GM18511 (cell line): Measurements from ENCODE around the gene MRTO4.
"Not testable (repeated sequence)": the region's sequence is repeated elsewhere in the genome, so short reads cannot be mapped to it uniquely, and the experiment has no call there.

ENCODE experiments used
- ATAC-seq: cut with Tn5 transposase; IDR thresholded peaks from one replicate; pipeline ENCODE4 v1.9.1; 2021; ENCODE audit warnings: mild to moderate bottlenecking, moderate library complexity; ENCODE audit not compliant: unreplicated experiment

MRTO4 gene

DNA sequence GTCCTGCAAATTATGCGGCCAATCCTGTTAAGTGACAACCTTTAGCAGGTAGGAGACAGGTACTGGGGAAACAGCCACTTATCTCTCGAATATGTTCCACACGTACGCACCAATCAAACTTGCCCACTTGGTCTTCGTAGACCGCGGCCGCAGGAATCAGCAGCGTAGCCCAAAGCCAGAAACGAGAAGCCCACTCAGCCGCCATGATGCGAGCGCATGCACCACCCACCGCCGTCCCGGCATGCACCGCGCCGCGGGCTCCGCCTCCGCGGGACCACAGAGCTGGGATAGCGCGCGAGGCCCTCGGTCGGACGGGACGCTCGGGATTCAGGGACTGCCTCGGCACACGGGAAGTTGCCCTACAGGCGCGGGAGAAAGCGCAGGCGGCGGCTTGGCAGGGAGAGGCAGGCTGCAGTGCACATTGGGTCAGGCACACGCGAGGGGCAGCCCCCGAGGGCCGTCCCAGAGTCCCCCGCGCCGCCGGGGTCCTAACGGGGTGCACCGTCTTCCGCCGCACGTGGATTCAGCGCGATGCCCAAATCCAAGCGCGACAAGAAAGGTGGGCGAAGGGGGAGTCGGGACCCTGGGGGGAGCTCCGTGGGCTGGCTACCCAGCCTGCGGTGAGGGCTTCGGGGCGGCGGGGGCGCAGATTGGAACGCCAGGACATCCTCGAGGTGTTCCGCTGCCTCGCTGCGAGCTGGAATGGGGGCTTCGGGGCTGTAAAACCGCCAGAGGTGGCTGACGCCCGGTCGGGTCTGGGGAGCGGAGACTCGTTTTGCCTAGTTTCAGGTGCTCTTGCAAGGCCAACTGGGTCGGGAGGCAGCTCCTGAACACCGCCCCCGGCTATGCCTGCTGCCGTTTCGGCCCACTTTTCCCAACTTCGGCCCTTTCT is at the start of gene MRTO4, which contains the start of gene EMC1:
Gene MRTO4, plus strand, starts transcription at position 501 of the 892 bp plus-strand sequence. Its CDS starts 31 bp downstream, at position 532.
Gene EMC1, minus strand, starts transcription at position 220 of the 892 bp plus-strand sequence. Its CDS starts 15 bp downstream, at position 205.
- peak; percentile 84 for ATAC-seq

DNA sequence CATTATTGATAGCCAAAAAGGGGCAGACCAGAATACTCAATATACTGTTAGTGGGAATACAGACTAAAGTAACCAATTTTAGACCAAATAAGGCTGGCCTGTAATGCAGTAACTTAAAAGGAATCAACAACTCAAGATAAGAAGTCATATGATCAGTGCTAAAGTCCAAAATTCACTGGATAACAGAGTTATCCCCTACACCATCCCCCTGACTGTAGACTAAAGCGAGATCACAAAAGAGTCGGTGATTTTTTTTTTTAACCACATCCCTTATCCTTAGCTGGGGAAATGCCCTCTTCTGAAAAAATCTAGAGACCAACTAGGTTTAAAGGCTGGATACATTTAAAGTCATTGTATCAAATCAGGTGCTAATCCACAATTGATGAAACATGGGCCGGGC is 49.2 kb upstream of the MRTO4 start:
- no peak for ATAC-seq

DNA sequence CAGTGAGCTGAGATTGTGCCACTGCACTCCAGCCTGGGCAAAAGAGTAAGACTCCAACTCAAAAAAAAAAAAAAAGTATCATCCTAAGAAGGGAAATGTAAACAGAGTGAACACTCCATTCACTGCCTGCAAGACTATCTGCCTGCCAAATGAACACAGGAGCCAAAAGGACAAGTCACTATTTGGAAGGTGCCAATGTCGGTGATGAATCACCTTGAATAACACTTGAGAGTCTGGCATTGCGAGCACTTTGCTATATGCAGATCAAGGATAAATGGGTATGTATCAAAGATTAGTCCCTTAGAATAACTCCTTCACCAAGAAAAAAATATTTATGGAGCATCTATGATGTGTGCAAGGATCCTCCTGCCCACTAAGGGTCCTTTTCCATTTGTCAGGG is 48.2 kb upstream of the MRTO4 start:
- no peak for ATAC-seq

DNA sequence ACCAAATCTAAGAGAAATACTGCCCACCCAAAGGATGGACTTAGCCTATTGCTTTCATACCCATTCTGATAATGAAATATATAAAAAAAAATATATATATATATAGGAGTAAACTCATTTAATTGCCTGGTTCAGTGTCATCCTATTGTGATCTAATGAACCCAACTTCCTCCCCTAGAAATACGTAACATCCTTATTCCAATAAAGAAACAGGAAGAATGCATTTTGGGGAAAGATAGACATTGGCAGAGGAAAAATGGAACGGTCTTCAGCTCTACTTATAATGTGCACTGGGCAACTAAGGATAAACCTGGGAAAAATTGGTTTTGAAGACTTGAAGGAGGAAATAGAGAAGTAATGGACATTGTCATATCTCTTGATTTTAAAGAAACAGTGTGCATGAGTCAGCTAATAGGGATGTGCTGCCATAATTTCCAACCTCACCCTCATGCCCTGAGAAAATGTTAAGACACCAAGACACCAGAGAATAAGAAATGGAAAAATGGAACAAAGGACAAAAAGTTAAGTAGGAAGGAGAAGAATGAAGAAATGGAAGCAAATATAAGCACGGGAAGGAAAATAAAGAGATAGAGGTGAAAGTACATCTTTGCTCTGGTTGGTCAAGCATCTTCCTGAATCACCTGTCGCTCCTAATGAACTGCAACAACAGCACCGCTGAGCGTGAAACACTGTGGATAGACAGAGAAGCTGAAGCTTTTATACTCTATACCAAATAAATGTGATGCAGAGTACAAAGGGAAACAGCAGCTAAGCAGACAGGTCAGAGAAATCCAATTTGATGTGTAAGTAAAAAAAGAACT is 46.9 kb upstream of the MRTO4 start:
- ATAC-seq = no peak

DNA sequence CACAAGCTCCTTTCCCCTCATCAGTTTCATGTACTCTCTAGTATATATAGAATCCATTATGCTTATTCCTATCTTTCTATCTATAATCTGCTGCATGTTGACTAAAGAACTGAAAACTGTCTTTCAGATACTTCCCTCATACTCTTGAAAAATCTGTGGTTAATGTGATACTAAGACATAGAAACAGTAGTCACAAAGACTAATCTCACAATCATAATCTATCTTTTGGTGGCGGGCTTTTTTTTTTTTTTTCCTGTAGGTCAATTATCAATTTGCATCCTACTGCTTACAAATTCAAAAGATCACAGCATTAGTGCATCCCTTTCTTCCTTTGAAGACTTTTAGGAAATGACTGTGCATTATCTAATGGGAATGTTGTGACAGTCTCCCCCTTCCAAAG is 46.2 kb upstream of the MRTO4 start:
- no peak for ATAC-seq

DNA sequence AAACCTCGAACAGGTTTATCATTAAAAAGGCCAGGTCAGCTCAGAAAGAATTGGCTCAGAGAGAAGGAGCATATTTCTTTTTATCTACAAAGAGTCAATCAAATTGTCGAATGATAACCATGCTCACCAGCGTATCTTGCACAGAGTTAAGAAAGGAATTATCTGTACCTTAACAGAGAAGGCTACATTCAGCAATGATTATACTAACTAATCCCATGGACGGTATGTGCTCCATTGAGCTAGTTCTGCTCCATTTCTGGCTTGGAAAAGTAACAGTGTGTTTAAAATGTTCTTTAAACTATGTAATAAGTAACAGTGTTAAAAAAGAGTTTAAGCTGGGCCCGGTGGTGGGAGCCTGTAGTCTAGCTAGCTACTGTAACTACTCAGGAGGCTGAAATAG is 45.8 kb upstream of the MRTO4 start:
- ATAC-seq = no peak

DNA sequence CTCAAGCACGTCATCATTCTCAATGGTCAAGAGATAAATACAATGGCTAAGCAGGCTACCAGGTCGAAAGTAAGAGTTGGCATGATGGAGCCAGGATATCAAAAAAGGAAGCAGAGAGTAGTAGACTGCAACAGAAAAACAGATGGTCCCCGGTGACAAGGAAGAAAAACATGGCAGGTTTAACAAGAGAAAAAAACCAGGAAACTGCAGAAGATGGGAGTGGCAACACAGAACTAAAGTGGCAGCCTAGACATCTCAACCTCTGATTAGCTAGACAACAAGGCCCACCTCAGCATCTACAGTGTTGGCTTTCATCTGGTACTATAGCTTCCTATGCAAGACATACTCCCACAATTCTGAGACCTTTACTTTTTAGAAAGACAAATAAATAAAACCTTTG is 44.7 kb upstream of the MRTO4 start:
- ATAC-seq = no peak

DNA sequence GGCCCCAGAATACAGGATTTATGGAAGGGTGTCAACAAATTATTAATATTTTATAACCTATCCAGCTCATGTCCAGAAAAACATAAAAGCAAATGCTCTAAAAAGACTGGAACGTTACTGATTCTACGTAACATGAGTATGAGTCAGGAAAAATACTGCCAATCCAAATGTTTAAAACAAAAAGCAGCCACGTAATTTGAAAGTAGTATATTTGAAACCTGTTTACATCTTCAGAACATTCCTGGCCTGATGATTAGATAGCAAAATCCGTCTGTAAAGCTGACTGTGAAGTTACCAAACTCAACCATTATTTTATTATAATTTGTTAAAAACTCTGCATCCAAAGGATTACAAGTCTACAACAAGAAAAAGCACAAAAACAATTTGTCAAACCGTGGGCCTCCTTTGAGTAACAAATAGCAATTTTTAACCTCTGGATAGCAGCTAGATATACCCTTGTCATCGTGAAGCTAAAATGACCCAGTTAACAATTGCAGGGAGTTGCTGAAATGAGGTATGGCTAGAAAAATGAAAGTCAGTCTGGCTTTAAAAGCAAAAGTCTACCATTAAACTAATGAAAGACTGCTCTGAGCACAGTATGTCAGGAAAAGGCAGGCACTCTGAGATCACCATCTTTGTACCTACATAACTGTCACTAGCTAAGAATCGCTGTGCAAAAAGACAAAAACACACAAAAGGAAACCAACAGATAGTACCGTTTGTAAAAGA is 42.7 kb upstream of the MRTO4 start:
- ATAC-seq = no peak

DNA sequence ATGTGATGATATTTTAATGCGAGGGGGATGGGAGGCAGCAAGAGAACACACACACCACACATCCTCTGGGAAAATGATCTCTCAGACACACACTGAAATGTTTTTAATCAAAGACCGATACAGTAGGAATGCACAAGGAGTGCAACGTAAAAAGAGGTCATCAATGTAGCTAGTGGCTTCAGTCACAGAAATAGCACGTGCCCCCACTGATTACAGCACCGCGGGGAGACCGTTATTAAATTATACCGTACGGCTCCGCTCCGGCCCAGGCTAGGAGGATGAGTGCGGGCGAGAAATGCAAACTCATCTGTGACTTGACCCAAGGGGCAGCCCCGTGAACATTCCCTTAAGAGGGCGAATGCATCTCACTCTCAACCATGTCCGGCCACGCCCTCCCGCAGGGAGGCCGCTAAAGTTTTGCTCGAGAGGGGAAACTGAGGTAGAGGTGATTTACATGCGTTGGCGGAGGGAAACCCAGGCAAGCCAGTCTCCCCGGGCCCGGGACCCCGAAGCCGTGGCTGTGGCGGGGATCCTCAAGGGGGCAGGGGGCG is 42.1 kb upstream of the MRTO4 start:
- ATAC-seq = peak; percentile 50

DNA sequence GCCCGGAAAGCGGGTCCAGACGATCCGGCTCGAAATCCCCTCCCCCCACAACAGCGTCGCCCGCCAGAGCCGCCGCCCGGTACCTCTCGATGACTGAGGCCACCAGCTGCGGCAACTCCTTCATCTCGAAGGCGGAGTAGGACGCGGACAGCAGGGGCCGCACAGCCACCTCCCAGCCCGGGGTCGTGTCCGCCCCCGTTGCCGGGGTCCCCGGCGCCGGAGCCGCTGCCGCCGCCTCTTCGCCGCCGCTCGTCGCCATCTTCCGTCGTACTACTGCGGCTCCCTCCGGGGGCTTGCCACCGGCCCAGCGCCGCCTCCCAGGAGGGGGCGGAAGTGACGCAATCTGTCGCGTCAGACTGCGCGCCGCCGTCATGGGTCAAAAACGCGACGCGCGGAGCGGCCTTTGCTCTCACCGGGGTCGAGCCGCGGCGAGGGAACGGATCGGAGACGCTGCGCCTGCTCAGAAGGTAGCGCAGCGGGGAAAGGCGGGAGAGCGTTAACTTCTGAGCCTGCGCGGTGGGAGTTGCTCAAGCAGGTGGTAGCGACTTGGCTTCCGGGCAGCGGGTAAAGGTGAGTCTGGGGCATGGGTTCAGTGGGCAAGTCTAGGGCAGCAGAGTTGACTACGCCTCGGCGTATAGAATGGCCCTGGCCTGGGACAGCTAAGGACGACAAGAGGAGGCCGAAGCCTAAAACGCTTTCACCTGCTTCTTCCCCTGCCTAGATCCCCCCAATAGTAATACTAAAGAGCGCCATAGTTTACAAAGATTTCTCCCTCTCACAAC is 41.4 kb upstream of the MRTO4 start, which contains the start of gene UBR4:
Gene UBR4, minus strand, starts transcription at position 277 of the 782 bp plus-strand sequence. Its CDS starts 18 bp downstream, at position 259.
- peak; percentile 89 for ATAC-seq

DNA sequence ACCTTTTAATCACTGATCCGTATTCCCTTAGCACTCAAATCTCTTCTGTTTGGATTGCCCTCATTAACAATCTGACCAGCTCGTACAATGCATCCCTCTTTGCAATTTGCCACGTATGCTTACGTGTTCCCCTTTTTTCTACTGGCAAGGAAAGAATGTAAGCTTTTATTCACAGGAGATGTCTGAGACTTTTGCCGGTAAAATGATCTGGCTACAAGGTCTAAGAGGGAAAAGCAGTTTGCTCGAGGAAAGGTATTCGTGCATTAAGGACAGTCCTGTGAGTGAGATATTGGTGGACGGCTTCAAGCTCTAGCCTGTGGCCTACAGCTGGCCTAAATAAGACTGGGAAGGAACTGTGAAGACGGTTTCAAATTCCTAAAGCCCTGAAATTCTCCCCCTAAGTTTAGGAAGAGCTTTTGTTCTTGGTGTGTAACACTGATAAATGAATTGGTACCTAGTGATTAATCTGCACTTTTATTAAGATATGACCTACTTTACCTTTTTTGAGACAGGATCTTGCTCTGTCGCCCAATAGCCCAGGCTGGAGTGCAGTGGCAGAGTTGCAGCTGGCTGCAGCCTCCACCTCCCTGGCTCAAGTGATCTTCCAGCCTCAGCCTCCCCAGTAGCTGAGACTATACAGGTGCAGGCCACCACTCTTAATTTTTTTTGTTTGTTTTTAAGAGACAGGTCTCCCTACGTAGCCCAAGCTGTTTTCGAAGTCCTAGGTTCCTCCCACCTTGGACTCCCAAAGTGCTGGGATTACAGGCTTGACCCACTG is 40.6 kb upstream of the MRTO4 start:
- ATAC-seq = no peak

DNA sequence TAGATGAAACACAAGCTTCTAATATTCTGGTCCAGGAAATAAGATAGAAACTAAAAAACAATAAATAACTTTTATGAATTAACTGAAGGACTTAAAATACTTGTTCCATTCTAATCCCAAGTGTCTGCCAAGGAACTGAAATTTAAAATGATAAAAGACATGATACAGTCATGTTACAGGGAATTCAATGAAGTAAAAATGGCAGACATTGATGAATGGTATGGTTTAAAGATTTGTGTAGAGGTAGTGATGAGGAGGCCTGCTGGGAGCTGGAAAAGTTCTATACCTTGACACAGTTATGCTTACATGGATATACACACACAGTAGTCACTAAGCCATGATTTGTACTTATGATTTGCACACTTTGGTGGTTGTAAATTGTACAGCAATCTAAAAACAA is 39.4 kb upstream of the MRTO4 start:
- no peak for ATAC-seq

DNA sequence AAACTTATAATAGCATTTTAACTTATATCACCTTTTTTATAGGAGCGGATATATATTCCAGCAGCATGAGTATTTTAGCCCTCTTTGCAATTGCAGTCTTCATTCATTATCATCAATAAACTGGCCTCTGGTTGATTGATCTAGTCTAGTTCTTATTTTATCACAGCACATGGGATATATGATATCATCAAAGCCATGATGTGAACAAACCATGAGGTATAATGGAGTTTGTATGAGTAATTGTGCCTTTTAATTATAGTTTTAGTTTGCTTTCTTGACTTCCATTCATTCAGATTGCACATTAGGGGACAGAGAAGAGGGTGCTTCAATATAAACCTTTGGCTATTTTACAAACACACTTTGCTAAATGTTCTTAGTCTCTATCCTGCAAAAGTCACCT is 38.0 kb upstream of the MRTO4 start:
- ATAC-seq = no peak

DNA sequence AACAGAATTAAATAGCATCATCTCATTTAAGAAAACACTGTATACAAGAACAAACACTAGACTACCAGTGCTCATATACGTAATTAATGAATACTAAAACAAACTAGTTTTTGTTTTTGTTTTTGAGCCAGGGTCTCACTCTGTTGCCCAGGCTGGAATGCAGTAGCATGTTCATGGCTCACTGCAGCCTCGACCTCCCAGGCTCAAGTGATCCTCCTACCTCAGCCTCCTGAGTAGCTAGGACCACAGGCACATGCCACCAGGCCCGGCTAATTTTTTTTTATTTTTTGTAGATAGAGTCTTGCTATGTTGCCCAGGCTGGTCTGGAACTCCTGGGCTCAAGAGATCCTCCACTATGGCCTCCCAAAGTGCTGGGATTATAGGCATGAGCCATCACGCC is 35.0 kb upstream of the MRTO4 start:
- not testable (repeated sequence) for ATAC-seq

DNA sequence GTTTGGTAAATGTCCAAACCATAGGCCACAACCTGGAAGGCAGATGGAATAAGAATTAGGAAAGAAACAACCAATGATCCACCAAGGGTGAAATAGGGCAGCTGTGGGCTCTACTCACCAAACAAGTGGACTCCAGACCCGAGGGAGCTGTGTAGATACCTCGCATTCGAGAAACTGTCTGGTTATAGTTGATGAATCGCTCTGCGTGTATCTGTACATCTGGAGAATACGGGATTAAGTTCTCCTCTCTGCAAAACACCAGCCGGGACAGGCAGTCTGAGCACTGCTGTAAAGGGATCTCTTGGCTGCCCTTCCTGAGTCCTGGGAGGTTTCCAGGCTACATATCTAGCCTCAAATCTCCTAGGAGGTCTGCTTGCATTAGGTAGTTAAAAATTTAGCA is 32.2 kb upstream of the MRTO4 start:
- no peak for ATAC-seq

DNA sequence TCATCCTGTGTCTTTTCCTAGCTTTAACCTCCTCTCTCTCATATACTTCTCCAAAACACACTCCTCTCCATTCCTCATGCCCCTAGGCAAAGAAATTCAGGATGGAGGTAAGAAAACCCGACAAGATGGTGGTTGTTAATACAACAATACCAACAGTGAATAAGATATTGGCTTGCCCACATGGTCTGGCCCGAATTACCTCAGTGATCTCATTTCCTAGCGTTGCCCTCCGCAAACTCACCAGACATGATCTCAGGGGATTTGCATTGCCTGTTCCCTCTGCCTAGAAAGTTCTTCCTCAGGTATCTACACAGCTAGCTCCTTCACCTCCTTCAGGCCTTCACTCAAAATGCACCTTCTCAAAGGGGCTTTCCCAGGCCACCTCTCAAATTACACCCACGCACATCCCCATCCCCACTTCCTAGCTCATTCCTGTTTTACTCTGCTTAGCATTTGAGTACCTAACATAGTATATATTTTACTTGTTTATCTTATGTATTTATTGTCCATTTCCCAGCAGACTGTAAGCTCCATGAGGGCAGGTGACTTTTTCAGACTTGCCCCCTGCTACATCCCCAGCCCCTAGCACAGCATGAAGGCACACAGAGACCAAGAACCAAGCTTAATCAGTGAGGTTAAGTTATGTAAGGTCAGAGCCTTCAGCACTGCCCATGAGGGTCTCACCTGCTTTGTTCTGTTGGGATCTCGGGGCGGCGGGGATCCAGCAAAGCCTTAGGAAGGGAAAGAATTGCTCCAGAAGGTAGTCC is 31.3 kb upstream of the MRTO4 start:
- ATAC-seq = no peak

DNA sequence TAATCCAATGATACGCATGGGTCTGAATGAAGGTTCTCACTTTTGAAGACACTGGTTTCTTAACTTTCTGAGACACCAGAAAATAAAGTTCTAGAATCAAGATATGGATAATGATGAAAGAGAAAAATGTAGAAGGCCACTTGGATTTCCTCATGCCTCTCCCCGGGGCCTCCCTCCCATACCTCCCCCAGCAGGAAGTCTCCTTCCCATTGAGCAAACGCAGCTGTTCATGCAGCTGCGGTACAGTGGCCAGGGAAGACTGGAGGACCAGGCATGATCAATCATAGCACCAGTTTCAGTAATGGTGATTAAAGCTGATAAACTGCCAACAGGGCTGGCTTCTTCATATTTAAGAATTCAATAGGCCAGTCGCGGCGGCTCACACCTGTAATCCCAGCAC is 30.6 kb upstream of the MRTO4 start:
- no peak for ATAC-seq

DNA sequence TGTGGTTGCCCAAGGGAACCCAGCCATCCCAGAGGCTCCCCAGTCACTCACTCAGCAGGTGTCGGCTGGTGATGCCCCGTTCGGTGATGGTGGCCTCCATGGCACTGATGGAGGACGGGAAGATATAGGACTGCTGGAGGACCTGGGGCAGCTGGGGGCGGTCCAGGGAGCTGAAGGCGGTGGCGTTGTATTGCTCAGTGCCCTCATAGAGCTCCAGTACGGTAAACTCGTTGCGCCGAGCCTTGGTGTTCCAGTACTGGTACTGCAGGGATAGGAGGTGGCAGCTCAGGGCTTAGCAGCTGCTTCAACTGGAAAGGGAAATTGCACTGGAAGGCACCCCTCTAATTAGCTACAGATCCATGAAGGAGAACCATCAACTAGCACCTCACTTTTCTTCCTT is 29.0 kb upstream of the MRTO4 start:
- ATAC-seq = no peak
